HL-60 (cell line): Measurements from ENCODE around the gene OR8S1.

Experiments
- DNase-seq, 2 experiments: peaks; one replicate each; pipeline ENCODE4 v3.0.0-alpha.2; 2010 to 2020; ENCODE audit warnings: low read depth in 1 of 2, low spot score in 1 of 2
- H3K27ac ChIP-seq: fragments of 250-450 bp; sonication (Bioruptor Pico); replicated peaks from 2 replicates; pipeline ENCODE4 v1.5.1; 2020; ENCODE audit warnings: mild to moderate bottlenecking, moderate library complexity
- H3K27me3 ChIP-seq: fragments of 250-450 bp; sonication (Bioruptor Pico); 2 replicates; pipeline ENCODE4 v1.5.1; 2021; ENCODE audit warnings: mild to moderate bottlenecking, moderate library complexity; ENCODE audit not compliant: insufficient read depth, poor library complexity, severe bottlenecking
- H3K4me3 ChIP-seq: replicated peaks from 2 replicates; pipeline ENCODE4 v1.5.1; 2011; ENCODE audit warnings: mild to moderate bottlenecking, control low read depth, low read length; ENCODE audit not compliant: insufficient read depth
- CTCF ChIP-seq: IDR thresholded peaks from one replicate; pipeline ENCODE4 v1.5.1; 2011; ENCODE audit warnings: low read length, control low read depth, inconsistent platforms; ENCODE audit not compliant: insufficient read depth
- GABPA ChIP-seq: IDR thresholded peaks from 2 replicates; pipeline ENCODE4 v1.6.1; 2012; ENCODE audit warnings: low read depth
- POLR2AphosphoS5 ChIP-seq: IDR thresholded peaks from 2 replicates; pipeline ENCODE4 v1.6.1; 2012; ENCODE audit warnings: low read depth
- REST ChIP-seq: IDR thresholded peaks from 2 replicates; pipeline ENCODE4 v1.6.1; 2012; ENCODE audit warnings: low read depth; ENCODE audit not compliant: insufficient replicate concordance
- SPI1 ChIP-seq: IDR thresholded peaks from 2 replicates; pipeline ENCODE4 v1.6.1; 2012; ENCODE audit warnings: low read depth, mild to moderate bottlenecking, borderline replicate concordance

Gene OR8S1

GRCh38 chr12:48508987-48509386, 16.4 kb upstream of the OR8S1 start:
- peaks cover 8% of the 10 kb centered on the region for H3K27me3 ChIP-seq
- H3K4me3 ChIP-seq = no peak overlapping the region
- no peak overlapping the region for H3K27ac ChIP-seq
- TF ChIP-seq POLR2AphosphoS5 (no peak), REST (no peak), GABPA (no peak), SPI1 (no peak), CTCF (no peak)
- no peak for DNase-seq

GRCh38 chr12:48510111-48510510, 15.3 kb upstream of the OR8S1 start:
- TF ChIP-seq POLR2AphosphoS5 = no peak
- no peak for TF ChIP-seq CTCF
- no peak for TF ChIP-seq GABPA
- no peak for TF ChIP-seq SPI1
- TF ChIP-seq REST = no peak
- no peak overlapping the region for H3K4me3 ChIP-seq
- H3K27me3 ChIP-seq = peaks cover 4% of the 10 kb centered on the region
- H3K27ac ChIP-seq = no peak overlapping the region
- no peak for DNase-seq

- TF ChIP-seq POLR2AphosphoS5 (no peak), REST (no peak), GABPA (no peak), SPI1 (no peak), CTCF (no peak)
- Histone ChIP-seq H3K27me3 (no peaks in the 10 kb centered on the region), H3K27ac (no peak overlapping the region), H3K4me3 (no peak overlapping the region)
- no peak for DNase-seq
Measured at GRCh38 chr12:48512855-48513254, 12.6 kb upstream of the OR8S1 start.
